Fibroblast of gingiva (primary cell): ENCODE results near the gene TMEM121B.
A peak's percentile ranks its signal among the peaks of the same experiment; 100 is the strongest.
"Not testable (repeated sequence)": the region's sequence is repeated elsewhere in the genome, so short reads cannot be mapped to it uniquely, and the experiment has no call there.

ENCODE experiments used
- DNase-seq: peaks from one replicate; pipeline ENCODE4 v3.0.0-alpha.2; 2011; ENCODE audit warnings: low read depth

TMEM121B gene

DNA sequence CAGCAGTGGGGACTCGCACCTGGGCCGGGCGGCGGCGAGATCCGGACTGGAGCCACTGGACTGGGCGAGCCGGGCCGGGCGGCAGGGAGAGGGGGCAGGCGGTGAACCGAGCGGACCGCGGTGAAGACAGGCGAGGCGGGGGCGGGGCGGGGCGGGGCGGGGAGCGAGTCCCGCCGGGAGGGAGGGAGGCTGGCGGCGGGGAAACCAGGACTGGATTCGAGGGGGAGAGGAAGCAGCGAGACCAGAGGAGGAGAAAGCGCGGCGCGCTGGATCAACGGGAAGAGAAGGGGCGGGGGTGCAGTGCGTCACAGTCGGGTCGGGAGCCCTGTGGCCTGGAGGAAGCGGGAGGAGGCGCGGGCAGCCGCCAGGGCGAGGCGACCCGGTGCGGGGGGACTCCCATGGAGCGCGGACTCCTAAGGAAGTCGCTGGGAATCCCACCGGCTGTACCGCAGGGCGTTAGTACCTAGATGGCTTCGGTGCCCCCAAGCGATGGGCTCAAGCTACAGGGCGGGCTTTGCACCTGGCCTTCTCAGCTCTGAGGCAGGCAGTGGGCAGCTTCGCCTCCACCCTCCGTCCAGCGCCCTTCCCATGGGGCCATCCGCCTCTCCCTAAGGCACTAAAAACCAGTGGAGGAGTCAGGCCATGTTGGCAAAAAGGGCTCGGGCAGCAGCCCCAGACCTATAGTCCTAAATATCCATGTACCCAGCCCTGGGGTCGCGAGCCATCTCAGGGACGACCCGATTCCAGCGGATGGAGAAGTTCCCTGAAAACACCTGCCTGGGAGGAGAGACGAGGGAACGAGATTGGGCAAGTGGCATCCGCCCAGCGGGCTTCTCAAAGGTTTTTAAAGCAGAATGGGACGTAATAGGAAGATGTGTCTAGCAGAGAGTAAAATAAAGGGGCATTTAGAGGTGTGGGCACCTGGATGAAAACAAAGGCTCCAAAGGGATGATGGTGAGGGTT lies at the start of gene TMEM121B:
Gene TMEM121B, minus strand, starts transcription at position 128 of the 963 bp plus-strand sequence. CDS start 233 bp downstream, outside the sequence.
- peak; percentile 10 for DNase-seq

DNA sequence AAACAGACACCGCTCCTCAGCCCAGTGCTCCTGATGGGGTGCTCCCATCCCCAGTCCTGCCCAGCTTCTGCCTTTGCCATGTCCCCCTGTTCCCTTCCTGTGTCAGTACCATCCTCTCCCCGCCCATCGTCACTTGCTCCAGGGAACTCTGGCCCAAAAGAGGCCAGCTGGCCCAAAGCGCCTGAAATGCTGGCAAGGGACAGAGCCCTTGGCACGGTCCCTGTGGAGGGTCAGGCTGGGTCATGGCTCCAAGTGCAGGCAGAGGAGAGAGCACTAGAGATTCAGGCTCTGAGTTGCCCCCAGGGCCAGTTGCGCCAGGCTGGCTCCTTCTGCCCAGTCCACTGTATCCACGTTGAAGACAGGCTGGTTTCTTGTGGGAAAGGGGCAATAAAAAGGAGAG lies 46.3 kb upstream of the TMEM121B start:
- no peak for DNase-seq

DNA sequence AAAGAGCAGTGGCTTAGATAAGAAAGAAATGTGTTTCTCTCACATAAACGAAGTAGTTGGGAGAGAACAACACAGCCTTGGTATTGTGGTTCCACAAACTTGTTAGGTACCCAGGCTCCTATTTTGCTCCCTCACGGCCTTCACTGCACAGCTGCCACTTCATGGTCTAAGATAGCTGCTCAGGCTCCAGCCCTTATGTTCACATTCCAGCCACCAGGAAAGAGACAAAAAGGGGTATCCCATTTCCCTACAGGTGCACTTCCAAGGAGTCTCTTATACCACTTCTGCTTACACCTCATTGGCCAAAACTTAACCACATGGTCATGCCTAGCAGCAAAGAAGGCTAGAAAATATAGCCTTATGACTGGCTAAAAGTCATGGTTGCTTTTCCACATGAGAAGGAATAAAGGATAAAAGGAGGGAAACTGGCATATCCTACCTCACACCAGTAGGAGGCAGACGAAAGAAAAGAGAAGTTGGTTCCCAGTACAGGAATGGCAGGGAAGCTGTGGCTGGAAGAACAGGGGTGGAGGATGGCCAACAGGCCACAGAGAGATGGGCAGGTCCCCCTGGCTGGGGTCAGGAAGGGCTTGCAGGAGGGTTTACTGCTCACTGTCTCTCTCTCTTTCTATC lies 43.3 kb upstream of the TMEM121B start:
- DNase-seq, result no peak

DNA sequence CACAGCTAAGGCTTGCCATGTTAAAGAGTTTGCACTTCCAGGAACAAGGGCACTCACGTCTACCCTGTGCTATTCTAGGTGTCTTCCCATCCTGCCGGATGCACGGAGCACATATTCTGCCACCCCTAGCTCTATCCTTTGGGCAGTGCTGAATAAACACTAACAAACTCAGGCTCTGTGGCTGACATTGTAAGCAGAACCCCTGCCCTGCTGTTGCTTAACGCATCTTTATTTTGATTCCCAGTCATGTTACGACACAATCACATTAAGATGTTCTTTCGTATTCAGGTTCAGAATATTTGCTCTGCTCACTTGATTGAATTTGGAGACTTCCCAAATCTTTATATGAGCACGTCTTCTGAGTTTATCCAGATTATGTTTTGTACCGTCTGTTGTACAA lies 41.6 kb upstream of the TMEM121B start:
- no peak for DNase-seq

DNA sequence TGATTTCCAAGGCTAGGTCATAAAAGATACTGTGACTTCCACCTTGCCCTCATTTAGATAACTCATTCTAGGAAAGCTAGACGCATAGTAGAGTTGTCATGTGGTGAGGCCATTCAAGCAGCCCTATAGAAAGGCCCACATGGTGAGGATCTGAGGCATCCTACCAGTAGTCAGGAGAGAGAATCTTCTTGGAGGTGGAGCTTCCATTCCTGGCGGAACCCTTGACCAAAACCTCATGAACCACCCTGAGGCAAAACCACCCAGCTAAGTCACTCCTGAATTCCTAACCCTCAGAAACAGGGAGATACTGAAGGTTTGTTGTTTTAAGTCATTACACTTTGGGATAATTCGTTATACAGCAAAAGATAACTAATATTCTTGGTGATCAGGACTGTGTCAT lies 40.8 kb upstream of the TMEM121B start:
- DNase-seq, result no peak

DNA sequence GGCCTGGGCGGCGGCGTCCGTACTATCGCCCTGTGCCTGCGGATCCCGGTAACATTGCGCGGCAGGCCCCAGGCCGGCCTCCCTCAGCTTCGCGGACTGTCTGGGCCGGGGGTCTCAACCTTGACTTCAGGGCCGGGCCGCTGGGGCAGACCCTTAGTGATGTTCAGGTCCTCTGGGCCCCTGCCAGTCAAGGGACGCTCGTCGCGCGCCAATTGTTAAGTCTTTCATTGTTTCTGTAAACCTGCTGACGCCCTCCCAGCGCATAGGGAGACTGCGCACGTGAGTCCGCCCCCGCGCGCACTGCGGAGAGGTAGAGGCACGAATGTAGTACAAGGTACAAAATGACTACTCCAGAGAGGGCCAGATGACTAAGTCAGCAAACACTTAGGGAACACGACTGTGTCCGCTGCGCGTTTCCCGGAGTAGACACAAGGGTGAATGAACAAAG lies 38.4 kb upstream of the TMEM121B start:
- DNase-seq, result peak; percentile 23

DNA sequence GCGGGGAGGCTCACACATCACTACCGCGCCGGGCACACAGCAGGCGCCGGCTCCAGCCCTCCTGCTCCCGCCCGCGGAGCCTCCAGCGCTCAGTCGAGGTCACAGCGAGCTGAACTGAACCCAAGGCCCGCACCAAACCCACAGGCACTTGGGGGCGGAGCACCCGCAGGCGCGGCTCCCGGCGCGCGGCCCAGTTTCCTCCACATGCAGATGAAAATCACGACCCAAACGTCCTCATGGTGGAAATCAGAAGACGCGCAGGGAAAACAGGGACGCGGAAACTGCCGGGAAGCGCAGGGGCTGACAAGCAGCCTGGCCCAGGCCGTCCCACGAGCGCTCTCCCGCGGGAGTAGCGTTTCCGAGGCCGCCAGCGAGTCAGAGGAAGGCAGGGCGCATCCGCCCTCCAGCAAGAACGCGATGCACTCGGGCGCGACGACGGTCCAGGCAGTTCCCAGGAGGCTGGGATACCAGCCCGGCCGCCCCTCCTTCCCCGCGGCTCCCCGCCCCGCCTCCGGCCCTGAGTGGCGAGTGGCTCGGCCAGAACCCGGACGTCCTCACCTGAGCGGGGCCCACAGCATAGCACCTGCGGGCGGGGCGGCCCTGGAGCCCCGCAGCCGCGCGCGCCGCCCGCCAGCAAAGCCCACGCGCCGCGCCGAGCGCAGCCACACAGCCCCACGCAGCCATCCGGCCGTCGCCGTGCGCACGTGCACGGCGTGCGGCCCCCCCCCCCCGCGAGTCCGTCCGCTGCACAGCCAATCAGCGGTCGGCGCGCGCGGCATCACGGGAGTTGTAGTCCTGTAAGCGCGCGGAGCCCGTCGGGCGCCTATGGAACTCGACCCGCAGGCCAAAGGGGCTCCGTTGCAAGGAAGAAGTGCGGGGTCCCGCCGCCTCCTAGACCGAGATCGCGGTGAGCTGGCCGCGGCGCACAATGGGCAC lies 37.7 kb upstream of the TMEM121B start, which contains the start of gene HDHD5:
Gene HDHD5, minus strand, starts transcription at position 710 of the 936 bp plus-strand sequence. Its CDS starts 26 bp downstream, at position 684.
- DNase-seq, result peak; percentile 86

DNA sequence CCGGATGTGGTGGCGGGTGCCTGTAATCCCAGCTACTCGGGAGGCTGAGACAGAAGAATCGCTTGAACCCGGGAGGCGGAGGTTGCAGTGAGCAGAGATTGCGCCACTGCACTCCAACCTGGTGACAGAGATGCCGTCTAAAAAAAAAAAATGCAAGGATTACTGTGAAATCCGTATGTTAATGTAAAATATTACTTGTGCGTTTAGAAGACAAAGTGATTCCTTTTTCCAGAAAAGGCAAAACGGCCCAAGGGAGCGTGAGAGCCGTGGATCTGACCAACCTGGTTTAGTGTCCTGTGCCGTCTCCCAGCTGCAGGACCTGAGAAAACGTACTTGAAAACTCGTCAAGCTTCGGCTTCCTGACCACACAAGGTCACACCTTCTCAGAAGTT lies 37.0 kb upstream of the TMEM121B start:
- no peak for DNase-seq

DNA sequence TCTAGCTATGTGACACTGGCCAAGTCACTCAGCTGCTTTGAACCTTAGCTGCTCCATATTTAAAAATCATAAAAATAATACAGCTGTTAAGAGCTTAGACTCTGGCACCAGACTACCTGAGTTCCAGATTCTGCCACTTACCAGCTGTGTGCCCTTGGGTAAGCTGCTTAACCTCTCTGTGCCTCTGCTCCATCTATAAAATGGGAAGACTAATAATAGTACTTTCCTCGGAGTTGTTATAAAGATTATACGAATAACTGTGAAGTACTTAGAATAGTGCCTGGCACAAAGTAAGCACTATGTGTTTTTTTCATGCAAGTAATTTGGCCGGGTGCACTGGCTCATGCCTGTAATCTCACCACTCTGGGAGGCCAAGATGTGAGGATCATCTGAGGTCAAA lies 36.6 kb upstream of the TMEM121B start:
- DNase-seq, result no peak

DNA sequence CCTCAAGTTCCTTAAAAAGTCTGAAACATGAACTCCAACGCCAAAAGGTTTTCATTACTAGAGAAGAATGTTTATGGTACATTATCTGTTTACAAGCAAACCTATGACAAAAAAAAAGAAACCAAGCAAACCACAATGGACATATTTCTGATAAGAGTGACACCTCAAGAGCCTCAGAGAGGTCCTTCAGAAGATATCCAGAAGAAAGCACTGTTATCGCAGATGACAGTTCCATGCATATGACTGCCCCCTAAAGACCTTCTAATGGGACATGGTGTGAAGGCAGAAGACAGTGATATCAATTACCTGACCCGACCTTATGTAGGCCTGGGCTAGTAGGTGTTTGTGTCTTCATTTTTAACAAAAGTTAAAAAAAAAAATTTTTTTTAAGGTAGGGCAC lies 34.8 kb upstream of the TMEM121B start:
- DNase-seq, result no peak

DNA sequence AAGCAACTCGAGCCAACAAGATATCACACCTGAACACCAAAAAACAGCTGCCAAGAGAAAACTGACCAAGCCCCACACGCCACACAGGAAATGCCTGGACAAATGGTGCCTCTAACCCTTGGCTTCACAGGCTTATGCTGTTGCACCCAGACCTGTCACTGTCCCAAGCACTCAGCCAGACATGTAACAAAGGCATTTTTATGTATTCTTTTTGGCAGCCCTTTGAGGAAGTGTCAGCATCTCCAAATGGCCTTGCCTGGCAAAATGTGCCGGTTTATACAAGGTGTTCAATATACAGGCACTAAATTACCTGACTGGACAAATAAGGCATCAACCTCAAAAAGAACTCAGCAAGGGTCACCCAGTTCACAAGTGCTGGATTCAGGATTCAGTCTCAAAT lies 31.8 kb upstream of the TMEM121B start:
- DNase-seq, result no peak

DNA sequence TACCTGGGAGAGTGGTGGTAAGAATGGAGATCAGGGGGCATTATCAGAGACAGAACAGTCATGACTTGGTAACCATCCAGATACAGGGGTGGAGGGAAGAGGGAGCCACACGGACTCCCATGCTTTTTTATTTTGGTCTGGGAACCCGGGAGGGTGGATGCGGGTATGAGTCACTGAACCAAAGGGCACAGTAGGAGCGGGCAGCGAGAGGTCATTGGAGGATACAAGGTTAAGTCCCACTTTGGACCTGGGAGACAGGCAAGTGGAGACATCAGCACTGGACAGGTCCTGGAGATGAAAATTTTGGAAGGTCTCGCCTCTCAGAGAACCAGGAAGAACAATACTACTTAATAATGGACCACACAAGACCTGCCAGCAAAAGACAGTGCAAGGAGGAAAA lies 31.2 kb upstream of the TMEM121B start:
- no peak for DNase-seq

DNA sequence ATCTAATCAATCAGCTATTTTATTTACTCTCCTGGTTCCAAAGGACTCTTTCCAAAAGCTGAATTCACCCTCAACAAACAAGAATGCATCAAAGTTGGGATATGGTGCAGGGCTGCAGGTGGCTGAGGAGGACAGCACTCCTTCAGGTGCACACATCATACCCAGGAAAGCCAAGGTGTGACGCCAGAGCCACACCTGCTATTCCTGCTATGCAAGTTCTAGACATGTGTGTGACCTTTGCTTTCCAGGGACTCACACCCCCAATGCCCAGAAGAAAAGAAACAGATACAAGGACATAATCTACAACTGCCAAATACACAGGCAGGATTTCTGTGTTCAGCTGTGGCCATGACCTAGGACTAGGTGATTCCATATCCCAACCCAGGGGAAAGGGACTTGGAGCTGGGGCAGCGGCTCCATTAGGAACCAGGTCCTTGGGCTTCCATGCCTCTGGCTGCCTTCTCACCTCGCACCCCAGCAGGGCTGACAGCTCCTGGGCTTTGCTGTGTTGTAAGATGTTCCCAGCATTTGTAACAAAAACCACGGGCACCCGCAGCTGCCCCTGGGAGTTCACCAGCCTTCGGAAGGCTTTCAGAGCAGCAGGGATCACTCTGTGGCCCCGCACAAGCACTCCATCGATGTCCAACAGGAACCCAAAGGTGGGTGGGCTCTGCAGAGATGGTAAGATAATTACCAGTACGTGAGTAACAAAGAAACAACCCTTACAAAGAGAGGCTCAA lies 28.1 kb upstream of the TMEM121B start:
- no peak for DNase-seq

DNA sequence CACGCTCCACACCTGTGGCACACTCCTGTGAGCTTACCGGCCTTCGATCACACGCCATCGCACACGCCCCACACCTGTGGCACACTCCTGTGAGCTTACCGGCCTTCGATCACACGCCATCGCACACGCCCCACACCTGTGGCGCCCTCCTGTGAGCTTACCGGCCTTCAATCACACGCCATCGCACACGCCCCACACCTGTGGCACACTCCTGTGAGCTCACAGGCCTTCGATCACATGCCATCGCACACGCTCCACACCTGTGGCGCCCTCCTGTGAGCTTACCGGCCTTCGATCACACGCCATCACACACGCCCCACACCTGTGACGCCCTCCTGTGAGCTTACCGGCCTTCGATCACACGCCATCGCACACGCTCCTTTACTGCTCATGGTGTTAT lies 26.3 kb upstream of the TMEM121B start:
- DNase-seq, result not testable (repeated sequence)

DNA sequence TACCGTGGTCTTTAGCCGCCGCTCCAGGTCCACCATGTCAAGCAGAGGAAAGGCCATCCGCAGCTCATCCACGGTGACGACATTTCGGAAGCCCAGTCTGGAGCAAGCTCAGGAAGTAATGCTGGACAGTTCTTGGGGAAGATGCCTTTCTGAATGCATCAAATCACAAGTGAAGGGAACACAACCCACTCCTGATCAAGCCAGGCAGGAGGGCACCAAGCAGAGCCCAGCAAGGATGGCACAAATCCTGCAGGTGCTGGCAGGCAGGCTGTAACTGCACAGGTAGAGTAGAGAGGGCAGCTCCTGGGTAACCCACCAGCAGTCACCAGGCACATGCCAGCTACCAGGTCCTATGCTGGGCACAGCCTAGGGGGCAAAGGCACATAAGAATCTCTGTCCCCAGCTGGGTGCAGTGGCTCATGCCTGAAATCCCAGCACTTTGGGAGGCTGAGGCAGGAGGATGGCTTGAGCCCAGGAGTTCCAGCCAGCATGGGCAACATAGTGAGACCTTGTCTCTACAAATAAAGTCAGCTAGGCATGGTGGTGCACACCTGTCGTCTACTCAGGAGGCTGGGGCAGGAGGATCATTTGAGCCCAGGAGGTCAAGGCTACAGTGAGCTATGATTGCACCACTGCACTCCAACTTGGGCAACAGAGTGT lies 24.0 kb upstream of the TMEM121B start:
- DNase-seq, result no peak

DNA sequence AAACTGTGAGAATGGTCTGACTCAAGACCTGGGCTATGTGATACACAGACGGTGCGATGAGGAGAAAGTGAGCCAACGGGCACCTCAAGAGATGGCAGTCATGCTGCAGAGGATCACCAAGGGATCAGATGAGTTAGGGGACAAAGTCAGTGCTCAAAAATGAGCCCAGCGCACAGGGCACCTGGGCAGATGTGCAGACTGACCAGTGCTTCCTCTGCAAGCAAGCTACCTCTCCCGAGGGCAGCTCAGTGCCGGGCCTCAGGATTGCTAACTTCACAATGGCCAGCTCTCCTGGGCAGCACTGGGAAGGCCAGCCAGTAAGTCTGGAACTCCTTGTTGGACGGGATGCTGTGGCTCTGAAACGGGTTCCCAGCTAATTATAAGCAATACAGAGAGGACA lies 22.7 kb upstream of the TMEM121B start:
- no peak for DNase-seq

DNA sequence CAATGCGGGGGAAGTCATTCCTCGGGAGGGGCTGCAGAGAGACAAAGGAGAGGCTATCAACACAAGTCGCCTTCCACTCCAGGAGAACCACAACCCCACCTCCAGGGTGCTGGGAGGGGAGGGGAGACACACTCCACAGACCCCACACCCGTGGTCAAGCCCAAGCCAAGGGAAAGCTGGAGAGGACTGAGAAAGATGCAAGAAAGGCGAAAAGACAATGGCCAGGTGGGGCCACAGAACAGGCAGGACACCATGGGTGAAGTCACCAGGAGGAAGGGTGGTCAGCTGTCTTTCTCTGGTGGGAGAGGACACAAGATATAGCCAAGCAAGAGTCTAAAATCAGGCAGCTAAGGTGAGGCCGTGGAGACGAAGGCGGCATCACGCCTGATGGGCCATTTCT lies 21.9 kb upstream of the TMEM121B start:
- no peak for DNase-seq

DNA sequence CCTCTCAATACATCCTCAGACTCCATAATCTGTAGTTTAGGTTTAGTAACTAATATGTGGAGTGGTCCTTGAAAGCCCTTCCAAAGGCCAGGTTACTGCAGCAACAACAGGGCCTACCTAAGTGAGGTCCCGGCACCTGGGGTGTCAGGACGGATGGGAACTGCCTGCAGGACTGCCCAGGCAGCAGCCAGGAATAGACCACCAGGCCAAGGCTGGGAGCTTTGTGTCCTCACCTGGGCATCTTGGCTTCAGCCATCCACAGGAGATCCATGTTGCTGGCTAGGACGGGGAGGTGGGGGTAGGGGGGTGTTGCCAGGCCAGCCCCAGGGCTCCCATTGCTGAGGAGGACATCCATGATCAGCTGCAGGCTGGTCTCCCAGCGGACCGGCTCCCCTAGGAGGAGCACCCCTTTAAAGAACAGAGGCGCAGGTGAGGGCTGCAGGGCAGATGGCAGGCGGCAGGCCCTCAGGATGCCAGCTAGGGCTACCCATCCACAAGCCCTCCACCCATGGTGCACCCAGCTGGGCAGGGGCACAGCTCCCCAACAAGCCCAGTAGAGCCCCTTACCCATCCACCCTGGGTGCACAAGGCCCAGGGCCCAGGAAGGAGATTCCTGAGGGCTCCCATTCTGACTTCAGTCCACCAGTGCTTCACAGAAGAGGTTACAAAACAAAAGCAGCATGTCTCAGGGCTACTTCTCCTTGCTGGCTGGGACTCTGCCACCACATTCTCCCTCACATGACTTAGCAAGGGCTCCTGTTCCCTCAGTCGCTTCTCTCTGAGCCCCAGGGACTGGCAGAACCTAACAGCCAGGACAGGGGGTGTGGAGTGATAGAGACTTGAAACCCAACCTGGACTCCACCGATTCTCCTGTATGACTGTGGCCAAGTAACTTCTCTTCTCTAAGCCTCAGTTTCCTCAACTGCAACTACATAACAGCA lies 19.9 kb upstream of the TMEM121B start:
- no peak for DNase-seq

DNA sequence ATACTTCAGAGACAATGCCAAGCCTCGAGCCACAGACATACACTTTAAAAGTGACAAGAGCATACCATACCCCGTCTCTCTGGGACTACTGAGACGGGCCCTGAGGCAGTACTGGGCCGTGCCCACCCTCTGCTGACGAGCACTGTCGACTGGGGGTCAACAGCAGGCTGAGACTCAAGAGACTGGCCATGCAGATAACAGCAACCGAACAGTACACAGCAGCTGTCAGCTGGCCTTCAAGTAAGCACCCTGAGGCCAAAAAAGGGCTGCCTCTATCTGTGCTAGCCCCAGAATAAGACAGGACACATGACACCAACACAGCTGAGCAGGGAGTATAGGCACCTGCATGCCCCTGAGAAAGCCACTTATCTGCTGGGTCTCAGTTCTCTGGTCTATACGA lies 18.9 kb upstream of the TMEM121B start:
- DNase-seq, result no peak

DNA sequence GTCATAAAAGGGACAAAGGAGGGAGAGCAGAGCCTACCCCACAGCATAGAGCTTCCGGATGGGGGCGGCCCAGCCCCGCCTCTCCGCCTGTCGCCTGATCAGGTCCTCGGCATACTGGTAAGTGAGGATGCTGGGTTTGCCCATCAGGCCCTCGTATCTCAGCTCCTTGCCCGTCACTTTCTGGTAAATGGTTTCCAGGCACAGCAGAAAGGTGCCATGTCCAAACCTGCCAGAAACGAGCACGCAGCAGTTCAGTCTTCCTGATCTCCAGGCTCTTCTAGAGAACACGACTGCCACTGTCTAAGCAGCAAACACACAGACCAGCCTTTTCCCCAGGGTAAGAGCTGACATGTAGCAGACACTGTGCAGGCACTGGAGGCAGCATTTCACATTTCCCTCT lies 17.4 kb upstream of the TMEM121B start:
- DNase-seq, result no peak
